IPS-15b (cell line): Measurements from ENCODE around the gene SNX32.

Experiments used
- H3K27me3 ChIP-seq: one replicate; pipeline ENCODE4 v1.6.1; 2013; ENCODE audit warnings: low read length; ENCODE audit not compliant: control insufficient read depth, insufficient read depth
- H3K36me3 ChIP-seq: one replicate; pipeline ENCODE4 v1.6.1; 2013; ENCODE audit warnings: low read length; ENCODE audit not compliant: control insufficient read depth, insufficient read depth
- H3K4me1 ChIP-seq: one replicate; pipeline ENCODE4 v1.6.1; 2013; ENCODE audit warnings: mild to moderate bottlenecking, low read length; ENCODE audit not compliant: control insufficient read depth, insufficient read depth
- H3K4me3 ChIP-seq: one replicate; pipeline ENCODE4 v1.5.1; 2013; ENCODE audit warnings: low read depth, low read length
- H3K9ac ChIP-seq: one replicate; pipeline ENCODE4 v1.6.1; 2013; ENCODE audit warnings: low read depth, mild to moderate bottlenecking, low read length
- H3K9me3 ChIP-seq: one replicate; pipeline ENCODE4 v1.6.1; 2013; ENCODE audit warnings: mild to moderate bottlenecking, low read length; ENCODE audit not compliant: control insufficient read depth, insufficient read depth

Gene SNX32

GRCh38 chr11:65791719-65792213 is 42.0 kb upstream of the SNX32 start:
- Histone ChIP-seq H3K27me3 (peaks cover 8% of the 10 kb centered on the region), H3K4me1 (peaks cover 17% of the 10 kb centered on the region), H3K36me3 (peaks cover 15% of the 10 kb centered on the region), H3K4me3 (no peak overlapping the region), H3K9me3 (no peaks in the 10 kb centered on the region), H3K9ac (no peak overlapping the region)

DNA sequence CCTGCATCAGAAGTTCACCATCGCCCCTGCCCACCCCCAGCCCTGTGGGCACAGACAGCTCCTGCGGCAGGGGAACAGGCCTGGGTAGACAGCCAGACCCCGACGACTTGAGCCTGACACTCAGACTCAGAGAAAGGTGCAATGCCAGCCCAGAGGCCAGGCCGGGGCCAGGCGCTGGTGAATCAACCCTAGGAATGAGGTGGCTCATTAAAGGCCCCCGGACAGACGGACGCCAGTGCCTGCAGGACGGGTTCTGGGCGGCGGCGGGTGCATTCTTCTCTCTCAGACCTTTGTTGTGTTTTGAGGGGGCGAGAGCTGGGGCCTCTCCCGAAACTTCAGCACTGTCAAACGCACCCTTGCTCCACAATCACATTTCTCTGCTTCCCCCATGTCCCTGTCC is 41.3 kb upstream of the SNX32 start:
- H3K9ac ChIP-seq = no peak overlapping the region
- H3K27me3 ChIP-seq = peaks cover 4% of the 10 kb centered on the region
- peaks cover 15% of the 10 kb centered on the region for H3K36me3 ChIP-seq
- H3K4me3 ChIP-seq = no peak overlapping the region
- peaks cover 17% of the 10 kb centered on the region for H3K4me1 ChIP-seq
- no peaks in the 10 kb centered on the region for H3K9me3 ChIP-seq

DNA sequence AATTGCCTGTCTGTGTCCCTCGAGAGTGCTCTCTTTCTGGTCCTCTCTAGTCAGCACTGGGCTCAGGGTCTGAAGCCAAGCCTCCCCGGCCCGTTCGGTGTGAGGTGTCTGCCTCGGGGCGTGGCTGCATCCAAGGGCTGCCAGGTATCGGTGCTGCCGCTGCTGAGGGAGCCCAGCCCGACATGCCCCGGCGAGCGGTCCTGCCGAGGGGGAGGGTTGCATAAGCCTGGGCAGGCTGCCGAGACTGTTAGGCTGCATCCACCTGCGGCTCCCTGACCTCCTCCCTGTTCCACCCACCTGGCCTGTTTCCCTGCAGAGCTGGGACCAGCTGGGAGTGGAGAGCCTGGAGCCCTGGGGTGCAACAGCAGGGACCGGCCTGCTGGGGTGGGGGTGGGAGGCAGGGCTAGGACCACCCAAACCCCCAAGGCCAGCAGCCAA is 40.6 kb upstream of the SNX32 start:
- Histone ChIP-seq H3K27me3 (no peaks in the 10 kb centered on the region), H3K4me1 (peaks cover 17% of the 10 kb centered on the region), H3K36me3 (peaks cover 15% of the 10 kb centered on the region), H3K9me3 (no peaks in the 10 kb centered on the region), H3K9ac (no peak overlapping the region), H3K4me3 (no peak overlapping the region)

GRCh38 chr11:65793625-65794400 is 40.0 kb upstream of the SNX32 start:
- Histone ChIP-seq H3K27me3 (no peaks in the 10 kb centered on the region), H3K36me3 (peaks cover 15% of the 10 kb centered on the region), H3K9me3 (no peaks in the 10 kb centered on the region), H3K4me3 (no peak overlapping the region), H3K4me1 (peaks cover 14% of the 10 kb centered on the region), H3K9ac (no peak overlapping the region)

DNA sequence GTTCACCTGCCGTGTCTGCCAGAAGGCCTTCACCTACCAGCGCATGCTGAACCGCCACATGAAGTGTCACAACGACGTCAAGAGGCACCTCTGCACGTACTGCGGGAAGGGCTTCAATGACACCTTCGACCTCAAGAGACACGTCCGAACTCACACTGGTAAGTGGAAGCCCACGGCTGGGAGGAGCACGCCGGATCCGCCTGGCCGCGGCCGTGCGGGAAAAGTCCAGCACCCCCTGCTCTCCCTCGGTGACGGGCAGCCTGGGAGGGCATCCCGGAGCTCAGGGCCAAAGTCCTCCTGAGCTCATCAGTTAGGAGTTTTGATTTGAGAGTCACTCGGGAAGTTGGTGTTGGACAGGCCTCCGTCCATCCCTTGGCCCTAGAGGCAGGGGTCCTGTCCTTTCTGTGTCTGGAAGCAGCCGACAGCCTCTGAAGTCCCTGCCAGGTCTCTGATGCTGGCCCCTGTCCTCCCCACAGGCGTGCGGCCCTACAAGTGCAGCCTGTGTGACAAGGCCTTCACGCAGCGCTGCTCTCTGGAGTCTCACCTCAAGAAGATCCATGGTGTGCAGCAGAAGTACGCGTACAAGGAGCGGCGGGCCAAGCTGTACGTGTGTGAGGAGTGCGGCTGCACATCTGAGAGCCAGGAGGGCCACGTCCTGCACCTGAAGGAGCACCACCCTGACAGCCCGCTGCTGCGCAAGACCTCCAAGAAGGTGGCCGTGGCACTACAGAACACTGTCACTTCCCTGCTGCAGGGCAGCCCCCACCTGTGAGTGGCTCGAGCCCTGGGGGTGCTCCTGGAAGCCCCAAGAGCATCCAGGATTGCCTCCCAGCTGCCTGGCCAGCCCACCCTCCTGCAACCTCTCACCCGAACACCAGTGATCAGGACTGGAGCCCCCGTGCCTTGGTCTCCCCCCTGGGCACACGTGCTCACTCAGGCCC is 38.9 kb upstream of the SNX32 start:
- peaks cover 4% of the 10 kb centered on the region for H3K4me1 ChIP-seq
- no peak overlapping the region for H3K4me3 ChIP-seq
- H3K9ac ChIP-seq = no peak overlapping the region

GRCh38 chr11:65796726-65797601 is 36.8 kb upstream of the SNX32 start:
- H3K27me3 ChIP-seq = no peaks in the 10 kb centered on the region
- no peaks in the 10 kb centered on the region for H3K4me1 ChIP-seq
- H3K4me3 ChIP-seq = no peak overlapping the region
- no peak overlapping the region for H3K9ac ChIP-seq
- peaks cover 10% of the 10 kb centered on the region for H3K36me3 ChIP-seq
- H3K9me3 ChIP-seq = no peaks in the 10 kb centered on the region

More for the DNA sequence above, 38.9 kb upstream of the SNX32 start:
- peaks cover 15% of the 10 kb centered on the region for H3K36me3 ChIP-seq
- no peaks in the 10 kb centered on the region for H3K9me3 ChIP-seq
- H3K27me3 ChIP-seq = no peaks in the 10 kb centered on the region

DNA sequence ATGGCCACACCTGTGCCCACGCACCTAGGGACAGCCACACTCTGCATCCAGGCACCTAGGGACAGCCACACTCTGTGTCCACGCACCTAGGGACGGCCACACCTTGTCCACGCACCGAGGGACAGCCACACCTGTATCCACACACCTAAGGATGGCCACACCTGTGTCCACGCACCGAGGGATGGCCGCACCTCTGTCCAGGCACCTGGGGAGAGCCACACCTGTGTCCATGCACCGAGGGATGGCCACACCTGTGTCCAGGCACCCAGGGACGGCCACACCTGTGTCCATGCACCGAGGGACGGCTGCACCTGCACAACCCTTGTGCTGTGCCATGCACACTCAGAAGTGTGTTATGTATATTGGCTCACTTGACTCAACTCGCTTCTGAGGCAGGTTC is 36.1 kb upstream of the SNX32 start:
- Histone ChIP-seq H3K9ac (no peak overlapping the region), H3K36me3 (peaks cover 10% of the 10 kb centered on the region), H3K4me1 (no peaks in the 10 kb centered on the region), H3K9me3 (no peaks in the 10 kb centered on the region), H3K27me3 (no peaks in the 10 kb centered on the region), H3K4me3 (no peak overlapping the region)

- no peaks in the 10 kb centered on the region for H3K4me1 ChIP-seq
Observed at GRCh38 chr11:65798882-65799281, 34.9 kb upstream of the SNX32 start.

DNA sequence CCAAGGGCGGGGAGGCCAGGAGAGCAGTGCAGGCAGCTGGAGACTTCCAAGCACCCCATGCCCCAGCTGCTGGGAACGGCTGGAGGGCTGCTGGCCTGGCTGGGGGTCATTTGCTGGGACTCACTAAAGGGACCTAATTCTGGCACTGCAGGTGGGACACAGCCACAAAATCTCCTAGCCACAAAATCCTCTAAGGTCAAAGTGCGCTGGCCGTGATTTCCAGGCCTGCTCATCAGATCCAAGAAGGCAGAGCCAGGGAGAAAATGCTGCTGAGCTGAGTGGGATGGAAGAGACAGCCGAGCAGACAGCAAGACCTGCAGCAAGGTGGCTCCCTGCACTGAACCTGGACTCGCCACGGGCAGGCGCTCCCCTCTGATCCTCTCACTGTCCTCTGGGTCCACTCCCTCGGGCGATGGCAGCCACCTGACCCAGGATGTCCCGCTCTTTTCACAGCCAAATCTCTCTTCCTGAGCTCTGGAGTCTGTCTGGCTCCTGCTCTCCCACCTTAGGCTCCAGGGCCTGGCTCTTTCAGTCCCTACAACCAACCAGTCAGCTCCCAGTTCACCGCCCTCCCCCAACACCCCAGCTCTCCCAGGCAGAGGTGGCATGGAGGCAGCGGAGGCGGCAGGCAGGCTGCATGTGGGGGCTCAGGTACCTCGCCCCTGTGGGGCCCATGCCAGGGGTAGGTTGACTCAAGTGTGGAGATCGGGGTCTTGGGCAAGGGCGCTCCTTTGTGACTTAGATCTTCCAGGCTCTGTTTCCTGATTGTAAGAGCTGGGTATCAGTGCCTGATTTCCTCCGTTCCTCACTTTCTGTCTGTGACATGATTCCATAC is 32.4 kb upstream of the SNX32 start:
- Histone ChIP-seq H3K4me3 (no peak overlapping the region), H3K4me1 (no peaks in the 10 kb centered on the region), H3K9me3 (no peaks in the 10 kb centered on the region), H3K27me3 (no peaks in the 10 kb centered on the region), H3K36me3 (no peaks in the 10 kb centered on the region), H3K9ac (no peak overlapping the region)

More at GRCh38 chr11:65798882-65799281, 34.9 kb upstream of the SNX32 start:
- Histone ChIP-seq H3K4me3 (no peak overlapping the region), H3K36me3 (peaks cover 10% of the 10 kb centered on the region), H3K27me3 (no peaks in the 10 kb centered on the region), H3K9ac (no peak overlapping the region), H3K9me3 (no peaks in the 10 kb centered on the region)

GRCh38 chr11:65802841-65803240 is 30.9 kb upstream of the SNX32 start:
- H3K27me3 ChIP-seq = no peaks in the 10 kb centered on the region
- no peaks in the 10 kb centered on the region for H3K9me3 ChIP-seq
- H3K9ac ChIP-seq = no peak overlapping the region
- H3K36me3 ChIP-seq = no peaks in the 10 kb centered on the region
- H3K4me1 ChIP-seq = no peaks in the 10 kb centered on the region
- no peak overlapping the region for H3K4me3 ChIP-seq
